Mesodermal cell (in vitro differentiated cells): ENCODE results near the gene HECW1.
"Not testable (repeated sequence)": the region's sequence is repeated elsewhere in the genome, so short reads cannot be mapped to it uniquely, and the experiment has no call there.

ENCODE experiments used
- H3K27ac ChIP-seq: 2 replicates; pipeline ENCODE4 v1.7.0; 2013; ENCODE audit warnings: mild to moderate bottlenecking, low read depth, low read length, moderate library complexity; ENCODE audit not compliant: severe bottlenecking
- H3K36me3 ChIP-seq: 2 replicates; pipeline ENCODE4 v1.7.1; 2013; ENCODE audit warnings: mild to moderate bottlenecking, low read length, moderate library complexity; ENCODE audit not compliant: control insufficient read depth, insufficient read depth
- H3K4me1 ChIP-seq: one replicate; pipeline ENCODE4 v1.7.1; 2013; ENCODE audit warnings: mild to moderate bottlenecking, low read length; ENCODE audit not compliant: insufficient read depth, control insufficient read depth, poor library complexity, severe bottlenecking
- H3K4me3 ChIP-seq: 2 replicates; pipeline ENCODE4 v1.7.0; 2013; ENCODE audit warnings: low read length, control low read depth, mild to moderate bottlenecking; ENCODE audit not compliant: insufficient read depth, poor library complexity, severe bottlenecking; ENCODE audit errors: extremely low read depth
- H3K9me3 ChIP-seq: 2 replicates; pipeline ENCODE4 v1.7.1; 2013; ENCODE audit warnings: mild to moderate bottlenecking, low read length, moderate library complexity; ENCODE audit not compliant: control insufficient read depth
- WGBS, 2 experiments: methylation state at CpG; one replicate each; pipeline ENCODE4 v1.1.5; 2013; ENCODE audit warnings: missing lambda C conversion rate in 2 of 2; ENCODE audit not compliant: insufficient coverage in 2 of 2; 5-methylcytosine and 5-hydroxymethylcytosine counted together

Gene HECW1

GRCh38 chr7:43325595-43325994, 213.1 kb downstream of the HECW1 start:
- Histone ChIP-seq H3K9me3 (no peaks in the 10 kb centered on the region), H3K4me3 (no peak overlapping the region), H3K4me1 (no peaks in the 10 kb centered on the region), H3K36me3 (no peaks in the 10 kb centered on the region), H3K27ac (no peak overlapping the region)
- 88 to 91% methylated on average over 10 to 13 of the region's 14 CpGs for WGBS, 2 experiments

- H3K27ac ChIP-seq, result no peak overlapping the region
- H3K4me1 ChIP-seq, result no peaks in the 10 kb centered on the region
- WGBS, 2 experiments, result 94% methylated on average over 8 to 9 of the region's 9 CpGs
- no peaks in the 10 kb centered on the region for H3K36me3 ChIP-seq
- no peak overlapping the region for H3K4me3 ChIP-seq
- H3K9me3 ChIP-seq, result no peaks in the 10 kb centered on the region
Measured at GRCh38 chr7:43328336-43328735, 215.9 kb downstream of the HECW1 start.

GRCh38 chr7:43328785-43329380, 216.4 kb downstream of the HECW1 start:
- no peaks in the 10 kb centered on the region for H3K9me3 ChIP-seq
- H3K4me1 ChIP-seq, result no peaks in the 10 kb centered on the region
- no peak overlapping the region for H3K27ac ChIP-seq
- H3K4me3 ChIP-seq, result no peak overlapping the region
- no peaks in the 10 kb centered on the region for H3K36me3 ChIP-seq
- WGBS, 2 experiments, result 85 to 86% methylated on average over 4 to 6 of the region's 6 CpGs

- WGBS, 2 experiments, result 91 to 96% methylated on average over 4 to 7 of the region's 8 CpGs
- no peaks in the 10 kb centered on the region for H3K9me3 ChIP-seq
Measured at GRCh38 chr7:43332193-43332796, 219.8 kb downstream of the HECW1 start.

GRCh38 chr7:43337191-43337590, 224.7 kb downstream of the HECW1 start:
- Histone ChIP-seq H3K36me3 (no peaks in the 10 kb centered on the region), H3K9me3 (no peaks in the 10 kb centered on the region), H3K4me3 (no peak overlapping the region), H3K27ac (no peak overlapping the region), H3K4me1 (no peaks in the 10 kb centered on the region)

More at GRCh38 chr7:43332193-43332796, 219.8 kb downstream of the HECW1 start:
- H3K27ac ChIP-seq, result no peak overlapping the region
- H3K36me3 ChIP-seq, result no peaks in the 10 kb centered on the region
- H3K4me1 ChIP-seq, result no peaks in the 10 kb centered on the region
- no peak overlapping the region for H3K4me3 ChIP-seq

- H3K9me3 ChIP-seq, result no peaks in the 10 kb centered on the region
- no peaks in the 10 kb centered on the region for H3K4me1 ChIP-seq
- WGBS, 2 experiments, result 83 to 100% methylated on average over 1 of the region's 1 CpG
- no peak overlapping the region for H3K27ac ChIP-seq
- H3K4me3 ChIP-seq, result no peak overlapping the region
- no peaks in the 10 kb centered on the region for H3K36me3 ChIP-seq
Measured at GRCh38 chr7:43337811-43338210, 225.4 kb downstream of the HECW1 start.

GRCh38 chr7:43341132-43341531, 228.7 kb downstream of the HECW1 start:
- Histone ChIP-seq H3K36me3 (no peaks in the 10 kb centered on the region), H3K27ac (no peak overlapping the region), H3K4me1 (no peaks in the 10 kb centered on the region), H3K9me3 (no peaks in the 10 kb centered on the region), H3K4me3 (no peak overlapping the region)
- WGBS, 2 experiments, result no CpG with 5 or more reads among the region's 2 CpGs

GRCh38 chr7:43343417-43343816, 231.0 kb downstream of the HECW1 start:
- H3K4me1 ChIP-seq, H3K4me3 ChIP-seq, H3K36me3 ChIP-seq, H3K9me3 ChIP-seq, H3K27ac ChIP-seq: not testable (repeated sequence)
- WGBS, 2 experiments, result 100% methylated on average over 1 of the region's 4 CpGs

GRCh38 chr7:43345696-43346095, 233.2 kb downstream of the HECW1 start:
- not testable (repeated sequence) for H3K9me3 ChIP-seq, H3K36me3 ChIP-seq, H3K27ac ChIP-seq, H3K4me1 ChIP-seq, H3K4me3 ChIP-seq
- WGBS, 2 experiments, result no CpG with 5 or more reads among the region's 1 CpG

- H3K4me1 ChIP-seq, result no peaks in the 10 kb centered on the region
- no peaks in the 10 kb centered on the region for H3K9me3 ChIP-seq
- WGBS, 2 experiments, result 89 to 92% methylated on average over 3 of the region's 3 CpGs
- H3K4me3 ChIP-seq, result no peak overlapping the region
- H3K36me3 ChIP-seq, result no peaks in the 10 kb centered on the region
- no peak overlapping the region for H3K27ac ChIP-seq
Measured at GRCh38 chr7:43351683-43352082, 239.2 kb downstream of the HECW1 start.

- Histone ChIP-seq H3K36me3 (no peaks in the 10 kb centered on the region), H3K9me3 (no peaks in the 10 kb centered on the region), H3K27ac (no peak overlapping the region), H3K4me1 (no peaks in the 10 kb centered on the region), H3K4me3 (no peak overlapping the region)
- 100% methylated on average over 1 of the region's 1 CpG for WGBS, 2 experiments
Measured at GRCh38 chr7:43353902-43354301, 241.5 kb downstream of the HECW1 start.
